ENCODE results near the gene NUTF2. TPM values are rescaled to one million over a fixed set of nuclear protein-coding genes. Genes with fewer than 3 reads are reported as not detected.

The NUTF2 gene
- total RNA-seq (2021; fragmentation: NEBNext Ultra II Directional; extraction: Animal tissue kit (Norgen Biotek cat#: 25700)): 100 to 1,000 TPM; 182 to 195 (median 185) TPM
- long read RNA-seq, transcript NUTF2-201 (5 exons, 2,321 nt): major isoform, 166 of 236 reads
- long read RNA-seq, transcript NUTF2-206 (5 exons, 1,119 nt): minor isoform, 18 of 236 reads
- long read RNA-seq, transcript NUTF2-208 (1 exons, 2,608 nt): minor isoform, 35 of 236 reads
- long read RNA-seq, partial matches to known transcripts: 12 of 236 reads
- long read RNA-seq, other reads (novel, unspliced or antisense): 2 of 236 reads

- Mint-ChIP-seq H3K36me3 (ENCODE audit: low read depth) (peaks cover 6% of the 10 kb centered on the region; the same call in 1 of the 2 replicates), H3K27ac (peak within 1 kb of the TSS; percentile 96), H3K9me3 (no peaks in the 10 kb centered on the region), H3K27me3 (ENCODE audit: insufficient read depth) (peaks cover 3% of the 10 kb centered on the region; the same call in 1 of the 2 replicates), H3K4me1 (ENCODE audit: low read depth) (peaks cover 51% of the 10 kb centered on the region), H3K4me3 (peak within 1 kb of the TSS; percentile 97)
- peak; percentile 88 for DNase-seq
- no peak for TF ChIP-seq CTCF (IDR thresholded peaks at IDR 0.05)
Measured at GRCh38 chr16:67846320-67847063, at the start of gene NUTF2. Gene NUTF2, plus strand, starts transcription at chr16:67846933. Its CDS starts 18,198 bp downstream, at chr16:67865131.

GRCh38 chr16:67800338-67800926 is 46.3 kb upstream of the NUTF2 start:
- H3K36me3 Mint-ChIP-seq (ENCODE audit: low read depth): peaks cover 15% of the 10 kb centered on the region
- no peak overlapping the region for H3K4me3 Mint-ChIP-seq
- no peak for TF ChIP-seq CTCF (IDR thresholded peaks at IDR 0.05)
- H3K4me1 Mint-ChIP-seq (ENCODE audit: low read depth): peaks cover 20% of the 10 kb centered on the region
- peak overlapping the region; percentile 40 for H3K27ac Mint-ChIP-seq
- no peaks in the 10 kb centered on the region; the same call in 1 of the 2 replicates for H3K27me3 Mint-ChIP-seq (ENCODE audit: insufficient read depth)
- H3K9me3 Mint-ChIP-seq: no peaks in the 10 kb centered on the region
- DNase-seq: no peak

DNA sequence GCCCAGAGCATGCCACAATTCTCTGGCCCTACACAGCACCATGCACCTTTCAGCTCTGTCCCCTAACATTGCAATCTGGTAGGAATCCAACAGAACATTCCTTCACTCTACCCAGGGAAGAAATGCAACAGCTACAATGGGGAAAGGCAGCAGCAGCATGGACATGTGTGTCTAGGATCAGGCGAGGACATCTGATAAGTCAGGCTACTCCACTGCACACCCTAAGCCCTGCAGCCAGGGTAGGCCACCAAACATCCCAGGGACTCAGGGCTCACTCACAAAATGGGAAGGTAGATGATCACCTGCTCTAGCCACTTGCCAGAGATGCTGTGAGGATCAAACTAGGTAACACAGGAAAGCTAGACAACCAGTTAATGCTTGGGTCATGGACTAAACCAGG is 45.5 kb upstream of the NUTF2 start:
- DNase-seq: no peak
- H3K27me3 Mint-ChIP-seq (ENCODE audit: insufficient read depth): no peaks in the 10 kb centered on the region; the same call in 1 of the 2 replicates
- H3K9me3 Mint-ChIP-seq: no peaks in the 10 kb centered on the region
- no peak overlapping the region for H3K27ac Mint-ChIP-seq
- no peak for TF ChIP-seq CTCF (IDR thresholded peaks at IDR 0.05)
- H3K4me1 Mint-ChIP-seq (ENCODE audit: low read depth): peaks cover 23% of the 10 kb centered on the region
- no peak overlapping the region for H3K4me3 Mint-ChIP-seq
- peaks cover 15% of the 10 kb centered on the region for H3K36me3 Mint-ChIP-seq (ENCODE audit: low read depth)

GRCh38 chr16:67801883-67802282 is 44.9 kb upstream of the NUTF2 start:
- no peak for DNase-seq
- no peak overlapping the region for H3K4me3 Mint-ChIP-seq
- H3K36me3 Mint-ChIP-seq (ENCODE audit: low read depth): peaks cover 15% of the 10 kb centered on the region
- peaks cover 23% of the 10 kb centered on the region for H3K4me1 Mint-ChIP-seq (ENCODE audit: low read depth)
- H3K27ac Mint-ChIP-seq: no peak overlapping the region
- H3K27me3 Mint-ChIP-seq (ENCODE audit: insufficient read depth): no peaks in the 10 kb centered on the region; the same call in 1 of the 2 replicates
- H3K9me3 Mint-ChIP-seq: no peaks in the 10 kb centered on the region
- no peak for TF ChIP-seq CTCF (IDR thresholded peaks at IDR 0.05)

DNA sequence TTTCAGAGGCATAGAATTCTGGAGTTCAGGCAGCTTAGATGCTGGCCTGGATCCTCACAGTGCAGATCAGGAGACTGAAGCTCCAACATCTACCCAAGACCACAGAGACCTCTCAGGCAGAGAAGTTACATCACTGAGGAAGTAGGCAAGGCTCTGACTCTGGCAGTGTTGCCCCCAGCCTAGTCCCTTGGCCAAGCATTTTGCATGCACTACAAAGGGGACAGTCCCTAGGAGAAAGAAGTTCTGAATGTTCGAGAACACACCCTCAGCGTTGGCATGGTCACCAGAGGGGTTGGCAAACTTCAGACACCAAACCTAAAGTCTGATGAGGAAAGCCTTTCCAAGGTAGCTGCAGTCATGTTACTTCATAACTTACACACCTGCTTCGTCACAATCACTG is 42.8 kb upstream of the NUTF2 start:
- H3K27ac Mint-ChIP-seq: no peak overlapping the region
- H3K36me3 Mint-ChIP-seq (ENCODE audit: low read depth): peaks cover 15% of the 10 kb centered on the region
- no peaks in the 10 kb centered on the region for H3K9me3 Mint-ChIP-seq
- DNase-seq: no peak
- TF ChIP-seq CTCF (IDR thresholded peaks at IDR 0.05): no peak
- no peak overlapping the region for H3K4me3 Mint-ChIP-seq
- no peaks in the 10 kb centered on the region; the same call in 1 of the 2 replicates for H3K27me3 Mint-ChIP-seq (ENCODE audit: insufficient read depth)
- H3K4me1 Mint-ChIP-seq (ENCODE audit: low read depth): peaks cover 32% of the 10 kb centered on the region

Data from HFFc6 (cell line).